Activated CD8-positive, alpha-beta T cell treated with anti-CD3 and anti-CD28 coated beads for 36 hours (primary cell): ENCODE data around the gene RALGDS. TPM values are rescaled to one million over a fixed set of nuclear protein-coding genes. Genes with fewer than 3 reads are reported as not detected.

Experiments used
- ATAC-seq: fragments of 200-7000 bp; cut with Tn5 transposase; one replicate; pipeline ENCODE4 v1.10.0; 2021; ENCODE audit warnings: mild to moderate bottlenecking, moderate library complexity
- CTCF ChIA-PET: fragments of 350-600 bp; sonication (Branson Sonifier 250); formaldehyde crosslinking; loops from one replicate; lab custom pipeline; 2021; ENCODE audit warnings: antibody characterized with exemption; lab: Charles Lee
- POLR2A ChIA-PET: fragments of 350-600 bp; sonication (Branson Sonifier 250); formaldehyde crosslinking; loops from one replicate; lab custom pipeline; 2021; ENCODE audit warnings: antibody characterized with exemption; lab: Charles Lee
- DNase-seq: peaks from one replicate; pipeline ENCODE4 v3.0.0-alpha.2; 2020
- H3K27ac Mint-ChIP-seq: one replicate; pipeline ENCODE4 v1.8.0; 2021; ENCODE audit warnings: mild to moderate bottlenecking, mixed read lengths
- H3K27me3 Mint-ChIP-seq: one replicate; pipeline ENCODE4 v1.8.0; 2021; ENCODE audit warnings: mixed read lengths
- H3K36me3 Mint-ChIP-seq: one replicate; pipeline ENCODE4 v1.8.0; 2021; ENCODE audit warnings: low read depth, mixed read lengths
- H3K4me1 Mint-ChIP-seq: one replicate; pipeline ENCODE4 v1.8.0; 2021; ENCODE audit warnings: low read depth, mixed read lengths
- H3K4me3 Mint-ChIP-seq: one replicate; pipeline ENCODE4 v1.8.0; 2021; ENCODE audit warnings: mild to moderate bottlenecking, moderate library complexity, mixed read lengths
- H3K9me3 Mint-ChIP-seq: one replicate; pipeline ENCODE4 v1.8.0; 2021; ENCODE audit warnings: mixed read lengths
- CTCF ChIP-seq: fragments of 200-600 bp; IDR thresholded peaks from one replicate; pipeline ENCODE4 v1.8.0; 2022; ENCODE audit warnings: antibody characterized with exemption, mild to moderate bottlenecking
- intact Hi-C: fragments of 100-400 bp; cut with micrococcal nuclease; formaldehyde crosslinking; loops from one replicate; pipeline ENCODE4 v1.10.0; 2022
- total RNA-seq, 2 experiments: library from RNA; stranded (reverse); gene quantifications; one replicate each; pipeline ENCODE4 v1.2.3, GENCODE V29; 2021

The RALGDS gene
- total RNA-seq, 2 experiments from 2014 or later: 80.5 to 88.2 TPM

- Mint-ChIP-seq H3K9me3 (no peaks in the 10 kb centered on the region), H3K4me1 (peaks cover 34% of the 10 kb centered on the region), H3K4me3 (no peak overlapping the region), H3K27me3 (no peaks in the 10 kb centered on the region), H3K27ac (no peak overlapping the region), H3K36me3 (peaks cover 45% of the 10 kb centered on the region)
- ATAC-seq: no peak
- ChIA-PET POLR2A (no interaction called here), CTCF (interaction anchor here (1.3 kb wide), 1 partner anchor 89 kb away, joined by 3 read pairs; no protein-coding TSS in a partner anchor)
- no peak for DNase-seq
- no peak for TF ChIP-seq CTCF
- intact Hi-C loops: no loop called here
Measured at GRCh38 chr9:133054194-133054890, 66.7 kb downstream of the RALGDS start.

- no peak overlapping the region for H3K4me3 Mint-ChIP-seq
- no peak for TF ChIP-seq CTCF
- H3K9me3 Mint-ChIP-seq: no peaks in the 10 kb centered on the region
- ChIA-PET CTCF (interaction anchor here (1.0 to 2.1 kb wide), 2 partner anchors 12 to 29 kb away, joined by 3 to 6 read pairs; no protein-coding TSS in a partner anchor), POLR2A (no interaction called here)
- H3K27ac Mint-ChIP-seq: no peak overlapping the region
- H3K4me1 Mint-ChIP-seq: peaks cover 13% of the 10 kb centered on the region
- no peaks in the 10 kb centered on the region for H3K27me3 Mint-ChIP-seq
- no peak for DNase-seq
- intact Hi-C loops: no loop called here
- no peak for ATAC-seq
- peaks cover 30% of the 10 kb centered on the region for H3K36me3 Mint-ChIP-seq
Measured at GRCh38 chr9:133051966-133052539, 69.0 kb downstream of the RALGDS start.

GRCh38 chr9:133051281-133051900 lies 69.6 kb downstream of the RALGDS start:
- CTCF ChIA-PET: interaction anchor here (1.0 to 2.1 kb wide), 2 partner anchors 11 to 29 kb away, joined by 3 to 6 read pairs; no protein-coding TSS in a partner anchor
- H3K36me3 Mint-ChIP-seq: peaks cover 34% of the 10 kb centered on the region
- H3K27me3 Mint-ChIP-seq: no peaks in the 10 kb centered on the region
- no peak for TF ChIP-seq CTCF
- no peak for DNase-seq
- POLR2A ChIA-PET: interaction anchor here (0.7 kb wide), 1 partner anchor 85 kb away, joined by 3 read pairs; no protein-coding TSS in a partner anchor
- intact Hi-C loops: no loop called here
- no peak for ATAC-seq
- H3K4me3 Mint-ChIP-seq: no peak overlapping the region
- H3K27ac Mint-ChIP-seq: no peak overlapping the region
- H3K9me3 Mint-ChIP-seq: no peaks in the 10 kb centered on the region
- H3K4me1 Mint-ChIP-seq: peaks cover 8% of the 10 kb centered on the region

DNA sequence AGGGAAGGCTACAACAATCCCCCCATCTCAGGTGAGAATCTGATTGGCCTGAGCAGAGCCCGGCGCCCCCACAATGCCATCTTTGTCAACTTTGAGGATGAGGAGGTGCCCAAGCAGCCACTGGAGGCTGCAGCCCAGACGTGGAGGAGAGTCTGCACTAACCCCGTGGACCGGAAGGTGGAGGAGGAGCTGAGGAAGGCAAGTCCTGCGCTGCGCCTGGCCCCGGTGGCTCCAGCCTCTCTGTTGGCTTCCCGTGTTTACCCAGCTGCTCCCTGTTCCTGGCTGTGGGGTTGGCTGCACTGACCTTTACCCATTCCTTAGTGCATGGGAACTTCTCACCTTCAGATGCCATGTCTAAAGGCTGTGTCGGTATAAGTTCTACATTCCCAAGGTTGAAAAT lies 70.3 kb downstream of the RALGDS start:
- CTCF ChIA-PET: no interaction called here

More for the DNA sequence above, 70.3 kb downstream of the RALGDS start:
- H3K4me3 Mint-ChIP-seq: no peak overlapping the region
- ATAC-seq: no peak
- TF ChIP-seq CTCF: no peak
- no peaks in the 10 kb centered on the region for H3K27me3 Mint-ChIP-seq
- H3K27ac Mint-ChIP-seq: no peak overlapping the region
- H3K9me3 Mint-ChIP-seq: no peaks in the 10 kb centered on the region
- intact Hi-C loops: no loop called here
- peaks cover 2% of the 10 kb centered on the region for H3K4me1 Mint-ChIP-seq
- POLR2A ChIA-PET: interaction anchor here (0.7 kb wide), 1 partner anchor 86 kb away, joined by 3 read pairs; no protein-coding TSS in a partner anchor
- H3K36me3 Mint-ChIP-seq: peaks cover 34% of the 10 kb centered on the region
- no peak for DNase-seq
